ENCODE data around the gene MAP4K4. TPM values are rescaled to one million over a fixed set of nuclear protein-coding genes. Genes with fewer than 3 reads are reported as not detected.
A peak's percentile ranks its signal among the peaks of the same experiment; 100 is the strongest.

MAP4K4 gene
- polyA plus RNA-seq, 1 donor (not counting 4 experiments of a cell fraction or from before 2014, with no cell fraction given), result 84.1 TPM

GRCh38 chr2:101741775-101742520, 44.4 kb downstream of the MAP4K4 start:
- FAIRE-seq (peak; percentile 98), DNase-seq (ENCODE audit: low read depth, low spot score) (peak; percentile 44)
- Histone ChIP-seq H2AFZ (ENCODE audit: control insufficient read depth, low read length) (no peak overlapping the region), H3K9me3 (ENCODE audit: control insufficient read depth, low read depth, low read length) (no peaks in the 10 kb centered on the region), H3K27ac (ENCODE audit: control insufficient read depth, insufficient read depth, low read length) (peak overlapping the region; percentile 91), H3K9me1 (ENCODE audit: control insufficient read depth, extremely low read depth, insufficient read depth, low read length) (no peaks in the 10 kb centered on the region), H3K9ac (ENCODE audit: control insufficient read depth, extremely low read depth, insufficient read depth, low read length) (peak overlapping the region; percentile 68), H3K36me3 (ENCODE audit: control insufficient read depth in 2 of 2, extremely low read depth in 1 of 2, insufficient read depth in 2 of 2, low read length in 2 of 2) (no peaks in the 10 kb centered on the region), H4K20me1 (ENCODE audit: control insufficient read depth, extremely low read depth, insufficient read depth, low read length) (no peaks in the 10 kb centered on the region), H3K27me3 (ENCODE audit: control insufficient read depth, extremely low read depth, insufficient read depth, low read length) (no peaks in the 10 kb centered on the region), H3K4me1 (ENCODE audit: control insufficient read depth, extremely low read depth, insufficient read depth, low read length) (peaks cover 67% of the 10 kb centered on the region), H3K4me3 (ENCODE audit: control insufficient read depth in 2 of 3, extremely low read depth in 1 of 3, insufficient read depth in 2 of 3, low read depth in 1 of 3, low read length in 3 of 3) (peak overlapping the region in 2 of 3 experiments; percentile 50 to 58), H3K79me2 (ENCODE audit: control insufficient read depth, insufficient read depth, low read length) (peaks cover 82% of the 10 kb centered on the region), H3K4me2 (ENCODE audit: control insufficient read depth, extremely low read depth, insufficient read depth, low read depth, low read length) (peak overlapping the region; percentile 95)
- dilution Hi-C loops (cut with MboI; ENCODE audit: extremely low pct_ligation_motif_present, low sequenced_read_pairs), result no loop called here
- TF ChIP-seq CTCF (optimal IDR thresholded peaks at IDR 0.05 in 1 of 3, IDR thresholded peaks at IDR 0.05 in 1 of 3, conservative IDR thresholded peaks at IDR 0.05 in 1 of 3; ENCODE audit: extremely low read depth in 1 of 3, insufficient read depth in 2 of 3, low read length in 3 of 3), result peak in 1 of 3 experiments; percentile 20
- no peak for TF ChIP-seq EZH2 (IDR thresholded peaks at IDR 0.05; ENCODE audit: low read length)

DNA sequence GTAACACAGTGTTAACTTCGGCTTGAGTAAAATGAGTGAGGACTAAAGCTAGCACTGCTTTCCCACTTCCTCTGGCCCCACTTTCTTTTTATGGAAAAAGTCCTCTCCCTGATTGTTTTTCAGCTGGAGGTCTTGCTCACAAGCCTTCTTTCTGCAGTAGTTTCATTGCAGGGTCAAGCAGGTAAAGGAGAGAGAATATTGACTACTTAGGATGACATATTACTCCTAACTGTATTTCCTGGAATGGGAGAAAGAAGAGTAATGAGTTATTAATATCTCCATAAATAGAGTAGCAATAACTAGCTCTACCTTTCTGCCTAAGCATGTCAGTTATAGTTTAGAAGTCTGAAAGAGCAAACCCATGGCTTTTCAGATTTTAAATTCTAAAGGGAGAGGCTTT, 45.0 kb downstream of the MAP4K4 start:
- Histone ChIP-seq H3K9me1 (ENCODE audit: control insufficient read depth, extremely low read depth, insufficient read depth, low read length) (no peaks in the 10 kb centered on the region), H3K4me2 (ENCODE audit: control insufficient read depth, extremely low read depth, insufficient read depth, low read depth, low read length) (peak overlapping the region; percentile 95), H2AFZ (ENCODE audit: control insufficient read depth, low read length) (no peak overlapping the region), H3K9ac (ENCODE audit: control insufficient read depth, extremely low read depth, insufficient read depth, low read length) (peak overlapping the region; percentile 68), H3K4me3 (ENCODE audit: control insufficient read depth in 2 of 3, extremely low read depth in 1 of 3, insufficient read depth in 2 of 3, low read depth in 1 of 3, low read length in 3 of 3) (peak overlapping the region in 2 of 3 experiments; percentile 50 to 53), H3K9me3 (ENCODE audit: control insufficient read depth, low read depth, low read length) (no peaks in the 10 kb centered on the region), H3K36me3 (ENCODE audit: control insufficient read depth in 2 of 2, extremely low read depth in 1 of 2, insufficient read depth in 2 of 2, low read length in 2 of 2) (no peaks in the 10 kb centered on the region), H4K20me1 (ENCODE audit: control insufficient read depth, extremely low read depth, insufficient read depth, low read length) (no peaks in the 10 kb centered on the region), H3K27me3 (ENCODE audit: control insufficient read depth, extremely low read depth, insufficient read depth, low read length) (no peaks in the 10 kb centered on the region), H3K79me2 (ENCODE audit: control insufficient read depth, insufficient read depth, low read length) (peaks cover 88% of the 10 kb centered on the region), H3K4me1 (ENCODE audit: control insufficient read depth, extremely low read depth, insufficient read depth, low read length) (peaks cover 67% of the 10 kb centered on the region), H3K27ac (ENCODE audit: control insufficient read depth, insufficient read depth, low read length) (peak overlapping the region; percentile 91)
- FAIRE-seq (no peak), DNase-seq (ENCODE audit: low read depth, low spot score) (no peak)
- no peak for TF ChIP-seq CTCF (optimal IDR thresholded peaks at IDR 0.05 in 1 of 3, IDR thresholded peaks at IDR 0.05 in 1 of 3, conservative IDR thresholded peaks at IDR 0.05 in 1 of 3; ENCODE audit: extremely low read depth in 1 of 3, insufficient read depth in 2 of 3, low read length in 3 of 3)
- no peak for TF ChIP-seq EZH2 (IDR thresholded peaks at IDR 0.05; ENCODE audit: low read length)
- dilution Hi-C loops (cut with MboI; ENCODE audit: extremely low pct_ligation_motif_present, low sequenced_read_pairs), result no loop called here
